ENCODE measurements around the gene ZNF549. TPM values are rescaled to one million over a fixed set of nuclear protein-coding genes. Genes with fewer than 3 reads are reported as not detected.
"Not testable (repeated sequence)": the region's sequence is repeated elsewhere in the genome, so short reads cannot be mapped to it uniquely, and the experiment has no call there.

Gene ZNF549
- total and polyA plus RNA-seq, 10 of the 15 experiments (the other 5 are each of a cell fraction or from before 2014, with no cell fraction given), result 0.73 to 4.0 (median 2.3) TPM

GRCh38 chr19:57499332-57499679 lies 27.9 kb upstream of the ZNF549 start:
- H2AFZ ChIP-seq (ENCODE audit: control insufficient read depth, low read depth, low read length), result peak overlapping the region; percentile 55; the same call in 1 of the 2 replicates
- H3K27ac ChIP-seq (ENCODE audit: control insufficient read depth, insufficient read depth); H3K9ac ChIP-seq (ENCODE audit: control insufficient read depth, insufficient read depth, low read length); H3K4me3 ChIP-seq; RAD21 ChIA-PET (ENCODE audit: unreplicated experiment); CTCF ChIA-PET; H3K27me3 ChIP-seq (replicated peaks in 1 of 2; ENCODE audit: control insufficient read depth in 2 of 2, insufficient read depth in 2 of 2, low read length in 1 of 2); H4K20me1 ChIP-seq (ENCODE audit: control insufficient read depth, insufficient read depth); DNase-seq (ENCODE audit: low read depth, low spot score); intact Hi-C loops (cut with micrococcal nuclease; ENCODE audit: unreplicated experiment); H3K4me2 ChIP-seq (ENCODE audit: control insufficient read depth, insufficient read depth); FAIRE-seq; BruUV-seq (replicated peaks); H3K79me2 ChIP-seq (ENCODE audit: control insufficient read depth, insufficient read depth, low read length); H3K36me3 ChIP-seq (ENCODE audit: control insufficient read depth in 2 of 2, insufficient read depth in 2 of 2, low read length in 1 of 2); ATAC-seq; H3K4me1 ChIP-seq (ENCODE audit: control insufficient read depth, insufficient read depth, low read length); in situ Hi-C loops (cut with MboI): not testable (repeated sequence)
- TF ChIP-seq ZBTB33 (IDR thresholded peaks at IDR 0.05) (peak; percentile 16; the same call in 1 of the 2 replicates), SRF (IDR thresholded peaks at IDR 0.05; ENCODE audit: low read depth in 2 of 2, low read length in 2 of 2) (0 out of 4 replicates have a peak, but pooled peaks of 1 of the 2 experiments have one; percentile 1)
- ChIA-PET SMC1A (ENCODE audit: uncharacterized antibody, unreplicated experiment) (interaction anchor here (0.9 kb wide), 1 partner anchor 1020 kb away, joined by 3 read pairs; the partner anchor contains the start of gene ZBTB45), POLR2A (interaction anchor here (1.0 to 1.5 kb wide), 2 partner anchors 65 to 1000 kb away, joined by 3 to 4 read pairs; no protein-coding TSS in a partner anchor)
- H3K9me3 ChIP-seq (replicated peaks; ENCODE audit: control insufficient read depth, insufficient read depth, low read length), result peaks cover 16% of the 10 kb centered on the region

- CTCF ChIA-PET, result not testable (repeated sequence)
- SMC1A ChIA-PET (ENCODE audit: uncharacterized antibody, unreplicated experiment), result interaction anchor here (0.9 kb wide), 1 partner anchor 1019 kb away, joined by 3 read pairs; the partner anchor contains the start of gene ZBTB45
- H3K27ac ChIP-seq (ENCODE audit: control insufficient read depth, insufficient read depth), result peak within 1 kb of the TSS; percentile 58
- peak; percentile 52 for TF ChIP-seq HDAC6 (IDR thresholded peaks at IDR 0.05; ENCODE audit: unreplicated experiment)
- TF ChIP-seq SIX5 (IDR thresholded peaks at IDR 0.05; ENCODE audit: low read depth, low read length, severe bottlenecking), result peak; percentile 89
- TF ChIP-seq GABPA (IDR thresholded peaks at IDR 0.05; ENCODE audit: low read depth), result peak; percentile 94
- peak; percentile 80 for TF ChIP-seq PKNOX1 (IDR thresholded peaks at IDR 0.05)
- peak; percentile 52; the same call in 1 of the 2 replicates for TF ChIP-seq SPI1 (IDR thresholded peaks at IDR 0.05; ENCODE audit: borderline replicate concordance, insufficient read depth, low read depth, low read length)
- TF ChIP-seq POLR2AphosphoS2 (IDR thresholded peaks at IDR 0.05; ENCODE audit: low read depth, low read length), result peak; percentile 60
- TF ChIP-seq SMAD5 (IDR thresholded peaks at IDR 0.05; ENCODE audit: low read depth), result peak; percentile 62; the same call in 1 of the 2 replicates
- TF ChIP-seq ELK1 (IDR thresholded peaks at IDR 0.05; ENCODE audit: low read depth, low read length), result peak; percentile 72; the same call in 1 of the 2 replicates
- peak; percentile 92 for TF ChIP-seq IKZF1 (conservative IDR thresholded peaks at IDR 0.05)
- peak; percentile 93 for TF ChIP-seq CHD2 (IDR thresholded peaks at IDR 0.05; ENCODE audit: borderline replicate concordance, low read depth, low read length)
These were observed 27.3 kb upstream of the ZNF549 start, which contains the start of gene ZNF773 for GRCh38 chr19:57499680-57500395. Gene ZNF773 (plus strand): TSS chr19:57499938. CDS start chr19:57500081, 143 bp downstream.

More at GRCh38 chr19:57499680-57500395, 27.3 kb upstream of the ZNF549 start, which contains the start of gene ZNF773:
- POLR2A ChIA-PET, result interaction anchor here (1.0 to 1.5 kb wide), 2 partner anchors 66 to 999 kb away, joined by 3 to 4 read pairs; no protein-coding TSS in a partner anchor
- H3K4me1 ChIP-seq (ENCODE audit: control insufficient read depth, insufficient read depth, low read length); H3K79me2 ChIP-seq (ENCODE audit: control insufficient read depth, insufficient read depth, low read length); intact Hi-C loops (cut with micrococcal nuclease; ENCODE audit: unreplicated experiment); H3K36me3 ChIP-seq (ENCODE audit: control insufficient read depth in 2 of 2, insufficient read depth in 2 of 2, low read length in 1 of 2); H4K20me1 ChIP-seq (ENCODE audit: control insufficient read depth, insufficient read depth); H3K27me3 ChIP-seq (replicated peaks in 1 of 2; ENCODE audit: control insufficient read depth in 2 of 2, insufficient read depth in 2 of 2, low read length in 1 of 2); BruUV-seq (replicated peaks); in situ Hi-C loops (cut with MboI): not testable (repeated sequence)
- Histone ChIP-seq H3K4me3 (peak within 1 kb of the TSS; percentile 70; the same call in 1 of the 2 replicates), H3K9ac (ENCODE audit: control insufficient read depth, insufficient read depth, low read length) (peak within 1 kb of the TSS; percentile 40; the same call in 1 of the 2 replicates), H3K4me2 (ENCODE audit: control insufficient read depth, insufficient read depth) (peak within 1 kb of the TSS; percentile 79), H3K9me3 (replicated peaks; ENCODE audit: control insufficient read depth, insufficient read depth, low read length) (peaks cover 16% of the 10 kb centered on the region), H2AFZ (ENCODE audit: control insufficient read depth, low read depth, low read length) (peak within 1 kb of the TSS; percentile 73)
- FAIRE-seq (peak; percentile 97), ATAC-seq (peak; percentile 100), DNase-seq (ENCODE audit: low read depth, low spot score) (peak; percentile 83)
- RAD21 ChIA-PET (ENCODE audit: unreplicated experiment), result interaction anchor here (0.6 kb wide), 1 partner anchor 384 kb away, joined by 3 read pairs; no protein-coding TSS in a partner anchor
- WGBS (ENCODE audit: insufficient coverage, insufficient replicate concordance, low lambda C conversion rate, missing lambda C conversion rate), result 1% methylated on average over 57 of the region's 69 CpGs

Data from GM12878 (cell line).